HG03280 (cell line): ENCODE results near the gene ZNF490.

Experiments used
- ATAC-seq: cut with Tn5 transposase; IDR thresholded peaks from one replicate; pipeline ENCODE4 v1.9.1; 2021; ENCODE audit warnings: mild to moderate bottlenecking, moderate library complexity; ENCODE audit not compliant: unreplicated experiment

The ZNF490 gene

DNA sequence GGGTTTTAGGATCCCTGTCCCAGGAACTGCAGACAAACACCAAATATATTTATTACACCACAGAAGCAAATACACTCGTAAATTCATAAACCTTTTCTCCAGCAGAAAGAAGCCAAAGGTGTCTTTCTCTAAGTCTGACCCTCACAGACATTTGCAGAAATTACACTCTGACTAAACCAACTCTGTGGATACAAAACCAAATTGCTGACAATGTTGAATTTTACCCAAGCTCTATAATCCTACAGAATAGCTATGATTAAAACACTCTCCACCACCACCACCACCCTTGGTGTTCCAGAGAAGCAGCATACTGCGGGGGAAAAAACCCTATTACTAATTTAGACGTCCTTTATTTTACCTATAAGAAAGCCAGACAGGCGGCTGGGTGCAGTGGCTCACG, 64.5 kb downstream of the ZNF490 start:
- no peak for ATAC-seq

DNA sequence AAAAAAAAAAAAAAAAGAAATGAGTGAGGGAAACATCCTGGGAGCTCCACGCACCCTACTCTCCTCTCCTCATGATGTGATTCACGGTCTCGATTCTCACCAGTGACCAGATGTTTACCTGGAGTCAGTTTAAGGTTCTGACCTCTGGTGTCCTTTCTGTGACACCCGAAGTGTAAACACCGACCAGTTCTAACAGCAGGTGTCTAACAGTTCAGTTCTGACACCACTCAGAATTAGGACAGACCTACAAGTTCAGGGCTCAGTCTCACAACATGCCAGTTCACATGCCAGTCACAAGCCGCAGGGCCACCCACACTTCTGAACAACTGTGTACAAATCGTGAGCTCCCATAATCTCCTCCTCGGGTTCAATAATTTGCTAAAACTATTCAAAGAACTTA, 65.3 kb downstream of the ZNF490 start:
- no peak for ATAC-seq

DNA sequence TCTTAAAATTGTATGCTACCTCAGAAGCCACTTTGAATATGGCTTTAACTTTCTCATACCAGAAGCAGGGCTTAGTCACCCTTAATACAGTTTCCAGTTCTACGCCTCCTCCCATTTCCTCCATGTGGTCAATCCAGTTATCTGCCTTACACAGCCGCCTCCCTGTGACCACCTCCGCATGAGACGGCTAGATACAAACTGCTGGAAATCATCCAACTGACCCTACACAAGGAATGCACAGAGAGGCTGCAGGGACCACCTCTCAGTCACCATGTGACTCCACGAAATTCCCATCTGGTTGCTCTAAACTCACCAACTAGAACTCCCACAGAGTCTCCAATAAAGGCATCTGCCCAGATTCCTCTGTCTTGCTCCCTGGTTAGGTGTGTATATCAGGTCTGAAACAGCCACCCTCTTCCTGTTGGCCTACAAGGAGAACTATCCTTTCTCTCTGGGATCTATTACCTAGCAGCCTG, 66.2 kb downstream of the ZNF490 start:
- no peak for ATAC-seq

DNA sequence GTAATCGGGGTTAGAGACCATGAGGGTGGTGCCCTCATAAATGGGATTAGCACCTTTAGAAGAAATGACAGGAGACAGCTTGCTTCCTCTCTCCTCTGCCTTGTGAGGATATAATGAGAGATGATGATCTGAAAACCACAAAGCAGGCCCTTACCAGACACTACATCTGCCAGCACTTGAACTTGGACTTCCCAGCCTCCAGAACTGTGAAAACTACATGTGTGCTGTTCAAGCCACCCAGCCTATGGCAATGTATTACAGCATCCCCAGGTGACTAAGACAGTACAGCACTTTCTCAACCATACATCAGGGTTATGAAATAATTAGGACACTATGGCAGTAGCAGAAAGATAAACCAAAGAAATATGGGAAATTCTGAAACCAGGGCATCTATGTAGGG, 66.8 kb downstream of the ZNF490 start:
- no peak for ATAC-seq
